Measurements from ENCODE around the gene CAP1.

The CAP1 gene

DNA sequence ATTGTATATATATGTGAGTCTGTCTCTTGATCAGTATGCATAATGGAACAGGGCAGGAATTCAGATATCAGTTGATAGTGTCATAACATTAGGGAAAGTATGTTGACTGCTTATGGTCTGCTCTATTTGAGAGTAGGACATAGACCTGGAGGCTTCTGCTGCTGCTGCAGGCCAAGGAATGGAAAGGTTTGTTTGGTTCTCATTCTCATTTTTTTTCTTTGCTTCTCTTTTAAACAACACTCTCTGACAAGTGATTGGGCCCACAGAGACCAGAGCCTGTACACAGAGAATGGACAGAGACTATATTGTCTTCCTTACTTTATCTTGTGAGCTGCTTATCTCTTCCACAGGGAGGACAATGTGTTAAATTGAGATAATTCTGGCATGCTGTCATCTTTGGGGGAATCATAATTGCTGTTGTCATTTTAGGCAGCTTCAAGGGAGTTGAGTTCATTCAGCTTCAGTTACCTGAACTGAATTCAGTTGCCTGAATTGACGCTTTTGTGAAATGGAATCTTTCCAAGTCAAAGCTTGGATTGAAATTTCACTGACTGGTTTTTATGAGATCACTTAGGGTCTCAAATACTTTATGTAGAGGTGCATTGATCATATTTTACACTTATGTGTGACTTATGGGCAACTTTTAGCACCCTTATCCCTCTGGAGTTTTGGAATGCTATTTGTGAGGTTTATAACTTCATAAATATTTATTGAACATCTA, 16.9 kb downstream of the CAP1 start:
- in situ Hi-C loops (cut with HindIII; ENCODE audit: low sequenced_read_pairs), result no loop called here
- no peak overlapping the region for H3K4me3 ChIP-seq (ENCODE audit: low read depth, low read length)
- TF ChIP-seq, protein P1, sequence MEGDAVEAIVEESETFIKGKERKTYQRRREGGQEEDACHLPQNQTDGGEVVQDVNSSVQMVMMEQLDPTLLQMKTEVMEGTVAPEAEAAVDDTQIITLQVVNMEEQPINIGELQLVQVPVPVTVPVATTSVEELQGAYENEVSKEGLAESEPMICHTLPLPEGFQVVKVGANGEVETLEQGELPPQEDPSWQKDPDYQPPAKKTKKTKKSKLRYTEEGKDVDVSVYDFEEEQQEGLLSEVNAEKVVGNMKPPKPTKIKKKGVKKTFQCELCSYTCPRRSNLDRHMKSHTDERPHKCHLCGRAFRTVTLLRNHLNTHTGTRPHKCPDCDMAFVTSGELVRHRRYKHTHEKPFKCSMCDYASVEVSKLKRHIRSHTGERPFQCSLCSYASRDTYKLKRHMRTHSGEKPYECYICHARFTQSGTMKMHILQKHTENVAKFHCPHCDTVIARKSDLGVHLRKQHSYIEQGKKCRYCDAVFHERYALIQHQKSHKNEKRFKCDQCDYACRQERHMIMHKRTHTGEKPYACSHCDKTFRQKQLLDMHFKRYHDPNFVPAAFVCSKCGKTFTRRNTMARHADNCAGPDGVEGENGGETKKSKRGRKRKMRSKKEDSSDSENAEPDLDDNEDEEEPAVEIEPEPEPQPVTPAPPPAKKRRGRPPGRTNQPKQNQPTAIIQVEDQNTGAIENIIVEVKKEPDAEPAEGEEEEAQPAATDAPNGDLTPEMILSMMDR (IDR thresholded peaks at IDR 0.05; ENCODE audit: low read depth, low read length), result no peak
- DNase-seq (ENCODE audit: low read depth, low spot score), result no peak

DNA sequence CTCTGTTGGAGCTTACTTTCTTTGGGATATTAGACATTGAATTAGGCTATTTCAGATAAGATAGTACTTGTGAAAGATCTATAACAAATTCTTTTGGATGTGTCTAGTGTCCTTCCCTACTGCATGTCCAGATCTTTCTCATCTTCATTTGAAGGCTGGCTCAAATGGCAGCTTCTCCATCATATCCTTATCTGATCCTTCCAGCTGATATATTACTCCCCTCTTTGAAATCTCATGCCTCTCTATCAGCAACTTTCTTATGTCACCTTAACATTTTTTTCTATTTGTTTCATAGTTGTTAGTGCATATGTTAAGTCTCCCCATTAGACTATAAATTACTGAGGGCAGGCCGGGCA, 17.5 kb downstream of the CAP1 start:
- in situ Hi-C loops (cut with HindIII; ENCODE audit: low sequenced_read_pairs), result no loop called here
- DNase-seq (ENCODE audit: low read depth, low spot score), result no peak
- H3K4me3 ChIP-seq (ENCODE audit: low read depth, low read length), result no peak overlapping the region
- TF ChIP-seq, protein P1 (IDR thresholded peaks at IDR 0.05; ENCODE audit: low read depth, low read length), result no peak

DNA sequence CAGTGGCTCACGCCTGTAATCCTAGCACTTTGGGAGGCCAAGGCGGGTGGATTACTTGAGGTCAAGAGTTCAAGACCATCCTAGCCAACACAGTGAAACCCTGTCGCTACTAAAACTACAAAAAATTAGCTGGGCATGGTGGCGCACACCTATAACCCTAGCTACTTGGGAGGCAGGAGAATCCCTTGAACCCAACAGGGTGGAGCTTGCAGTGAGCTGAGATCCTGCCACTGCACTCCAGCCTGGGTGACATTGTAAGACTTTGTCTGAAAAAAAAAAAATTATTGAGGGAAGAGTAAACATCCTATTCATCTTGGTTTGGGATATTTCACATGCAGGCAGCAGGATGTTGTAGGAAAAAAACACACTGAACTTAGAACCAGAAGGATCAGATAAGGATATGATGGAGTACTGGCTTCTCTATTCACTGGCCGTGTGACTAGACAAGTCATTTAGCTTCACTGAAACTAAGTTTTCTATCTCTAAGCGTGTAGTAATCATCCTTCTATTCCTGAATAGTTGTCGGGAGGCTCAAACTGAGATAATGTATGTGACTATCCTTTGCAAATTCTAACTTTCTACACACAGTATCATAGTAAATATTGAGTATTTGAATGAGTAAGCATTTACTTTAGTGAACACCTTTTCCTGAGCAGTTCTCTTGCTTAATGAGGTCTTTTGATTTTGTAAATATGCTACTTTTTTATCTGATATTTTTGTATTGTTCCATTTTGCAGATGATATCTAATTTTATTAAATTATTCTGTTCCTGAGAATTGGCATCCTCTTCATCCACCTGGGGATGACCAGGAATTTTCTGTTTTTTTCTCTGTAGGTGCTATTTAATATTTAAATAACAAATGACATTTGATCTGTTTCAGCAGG, 18.2 kb downstream of the CAP1 start:
- in situ Hi-C loops (cut with HindIII; ENCODE audit: low sequenced_read_pairs), result no loop called here
- DNase-seq (ENCODE audit: low read depth, low spot score), result no peak
- no peak overlapping the region for H3K4me3 ChIP-seq (ENCODE audit: low read depth, low read length)
- TF ChIP-seq, protein P1 (IDR thresholded peaks at IDR 0.05; ENCODE audit: low read depth, low read length), result no peak

DNA sequence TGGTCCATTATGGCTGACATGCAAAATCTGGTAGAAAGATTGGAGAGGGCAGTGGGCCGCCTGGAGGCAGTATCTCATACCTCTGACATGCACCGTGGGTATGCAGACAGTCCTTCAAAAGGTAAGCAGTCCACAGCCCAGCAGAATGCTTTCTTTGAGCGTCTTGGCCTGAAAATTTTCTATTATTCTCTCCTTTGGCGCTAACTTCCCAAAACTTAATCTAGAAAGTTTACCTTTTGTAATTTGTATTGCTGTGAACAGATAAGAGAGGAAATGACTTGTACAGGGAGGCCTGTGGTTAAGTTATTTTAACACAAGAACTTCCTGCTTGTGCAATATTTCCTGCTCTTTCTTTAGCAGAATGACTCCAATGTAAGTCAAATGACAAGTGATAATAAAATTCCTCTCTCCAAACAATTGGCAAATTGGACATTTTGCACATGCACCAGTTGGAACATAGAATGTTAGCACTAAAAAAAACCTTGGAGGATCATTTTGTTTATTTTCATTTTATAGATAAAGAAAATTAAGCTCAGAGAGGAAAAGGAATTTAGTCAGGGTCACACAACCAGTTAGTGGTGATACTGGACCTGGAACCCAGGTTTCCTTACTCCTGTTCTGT, 18.9 kb downstream of the CAP1 start:
- DNase-seq (ENCODE audit: low read depth, low spot score), result peak; percentile 29
- in situ Hi-C loops (cut with HindIII; ENCODE audit: low sequenced_read_pairs), result no loop called here
- no peak overlapping the region for H3K4me3 ChIP-seq (ENCODE audit: low read depth, low read length)
- TF ChIP-seq, protein P1 (IDR thresholded peaks at IDR 0.05; ENCODE audit: low read depth, low read length), result no peak

DNA sequence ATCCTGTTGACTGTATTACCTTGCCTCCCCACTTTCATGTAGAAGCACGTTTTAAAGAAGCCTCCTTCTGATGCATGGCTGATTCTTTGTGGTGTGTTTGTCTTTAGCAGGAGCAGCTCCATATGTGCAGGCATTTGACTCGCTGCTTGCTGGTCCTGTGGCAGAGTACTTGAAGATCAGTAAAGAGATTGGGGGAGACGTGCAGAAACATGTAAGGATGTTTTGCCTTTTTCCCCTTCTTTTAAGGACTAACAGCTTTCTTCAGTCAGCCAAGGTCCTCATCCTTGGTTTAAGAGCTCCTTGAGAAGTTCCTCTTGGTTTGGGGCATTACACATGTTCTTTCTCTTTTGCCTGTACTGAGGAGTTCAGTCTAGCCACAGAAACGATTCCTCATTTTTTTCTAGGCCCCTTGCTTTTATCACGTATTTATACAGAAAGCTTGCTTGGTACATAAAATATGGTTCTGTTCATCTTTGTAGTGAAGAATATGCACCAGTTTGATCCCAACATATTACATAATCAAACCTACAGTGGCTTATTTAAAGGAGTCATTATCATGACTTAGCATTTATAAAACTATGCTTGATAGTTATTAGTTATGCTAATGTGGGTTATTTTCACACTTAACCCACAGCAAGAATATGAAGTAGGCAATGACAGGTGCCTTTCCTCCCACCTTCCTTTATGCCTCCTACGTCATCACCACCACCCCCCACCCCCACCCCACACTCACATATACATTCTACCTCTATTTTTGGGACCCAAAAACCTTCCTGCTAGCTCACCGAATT, 19.6 kb downstream of the CAP1 start:
- H3K4me3 ChIP-seq (ENCODE audit: low read depth, low read length), result no peak overlapping the region
- in situ Hi-C loops (cut with HindIII; ENCODE audit: low sequenced_read_pairs), result no loop called here
- TF ChIP-seq, protein P1 (IDR thresholded peaks at IDR 0.05; ENCODE audit: low read depth, low read length), result no peak
- no peak for DNase-seq (ENCODE audit: low read depth, low spot score)
